GM12874 (cell line): Measurements from ENCODE around the gene GRK7.

Experiments used
- TF ChIP-seq, protein P1 (sequence below): IDR thresholded peaks from 2 replicates; pipeline ENCODE4 v1.5.1; 2011; ENCODE audit warnings: low read depth, mild to moderate bottlenecking, control low read depth, low read length, moderate library complexity; ENCODE audit not compliant: insufficient read depth

The GRK7 gene

DNA sequence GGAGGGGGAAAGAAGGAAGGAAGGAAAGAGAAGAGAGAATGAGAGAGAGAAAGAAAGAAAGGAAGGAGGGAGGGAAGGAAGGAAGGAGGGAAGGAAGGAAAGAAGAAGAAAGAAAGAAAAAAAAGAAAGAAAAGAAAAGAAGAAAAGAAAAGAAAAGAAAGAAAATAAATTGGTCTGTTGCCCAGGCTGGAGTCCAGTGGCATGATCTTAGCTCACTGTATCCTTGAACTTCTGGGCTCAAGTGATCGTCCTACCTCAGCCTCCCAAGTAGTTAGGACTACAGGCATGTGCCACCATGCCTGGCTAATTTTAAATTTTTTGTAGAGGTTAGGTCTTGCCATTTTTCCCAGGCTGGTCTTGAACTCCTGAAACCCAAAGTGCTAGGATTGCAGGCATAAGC lies 36.7 kb upstream of the GRK7 start:
- TF ChIP-seq, protein P1, sequence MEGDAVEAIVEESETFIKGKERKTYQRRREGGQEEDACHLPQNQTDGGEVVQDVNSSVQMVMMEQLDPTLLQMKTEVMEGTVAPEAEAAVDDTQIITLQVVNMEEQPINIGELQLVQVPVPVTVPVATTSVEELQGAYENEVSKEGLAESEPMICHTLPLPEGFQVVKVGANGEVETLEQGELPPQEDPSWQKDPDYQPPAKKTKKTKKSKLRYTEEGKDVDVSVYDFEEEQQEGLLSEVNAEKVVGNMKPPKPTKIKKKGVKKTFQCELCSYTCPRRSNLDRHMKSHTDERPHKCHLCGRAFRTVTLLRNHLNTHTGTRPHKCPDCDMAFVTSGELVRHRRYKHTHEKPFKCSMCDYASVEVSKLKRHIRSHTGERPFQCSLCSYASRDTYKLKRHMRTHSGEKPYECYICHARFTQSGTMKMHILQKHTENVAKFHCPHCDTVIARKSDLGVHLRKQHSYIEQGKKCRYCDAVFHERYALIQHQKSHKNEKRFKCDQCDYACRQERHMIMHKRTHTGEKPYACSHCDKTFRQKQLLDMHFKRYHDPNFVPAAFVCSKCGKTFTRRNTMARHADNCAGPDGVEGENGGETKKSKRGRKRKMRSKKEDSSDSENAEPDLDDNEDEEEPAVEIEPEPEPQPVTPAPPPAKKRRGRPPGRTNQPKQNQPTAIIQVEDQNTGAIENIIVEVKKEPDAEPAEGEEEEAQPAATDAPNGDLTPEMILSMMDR: no peak

- TF ChIP-seq, protein P1: no peak
Measured at GRCh38 chr3:141728355-141728892, 34.8 kb upstream of the GRK7 start.

DNA sequence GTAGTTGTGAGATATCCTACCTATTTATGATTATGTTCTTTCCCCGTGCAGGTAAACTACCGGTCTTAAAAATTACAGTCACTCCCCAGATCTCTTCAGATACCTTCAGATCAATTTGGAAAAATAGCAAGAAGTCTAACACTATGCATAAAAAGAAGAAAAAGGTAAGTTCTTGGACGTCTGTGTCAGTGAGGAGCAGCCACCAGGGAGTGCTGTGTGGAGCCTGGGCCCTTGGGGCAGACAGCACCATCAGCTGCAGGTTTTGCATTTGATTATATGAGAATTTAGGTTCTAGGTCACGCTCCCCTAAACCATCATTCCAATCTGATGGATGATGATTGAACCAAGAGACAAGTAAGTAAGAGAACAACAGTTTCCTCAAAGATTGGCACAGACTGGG lies 34.0 kb upstream of the GRK7 start:
- TF ChIP-seq, protein P1: no peak

DNA sequence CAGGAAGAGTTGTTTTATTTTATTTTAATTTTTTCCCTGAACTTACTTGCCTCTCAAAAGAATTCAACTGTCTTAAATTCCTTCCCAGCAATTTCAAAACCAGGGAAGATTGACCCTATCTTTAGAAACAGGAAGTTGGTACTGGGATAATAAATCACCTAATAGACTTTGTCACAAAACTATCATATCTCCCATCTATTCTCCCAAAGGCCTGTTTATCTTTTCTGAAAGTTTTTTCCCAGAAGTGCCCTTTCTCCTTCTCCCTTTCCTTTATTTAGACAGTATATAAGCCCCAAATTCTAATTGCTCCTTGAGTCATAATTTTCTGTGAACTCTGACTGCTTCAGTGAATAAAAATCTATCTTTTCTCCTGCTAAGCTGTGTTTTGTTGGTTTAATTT lies 28.0 kb upstream of the GRK7 start:
- TF ChIP-seq, protein P1: no peak

- TF ChIP-seq, protein P1: no peak
Measured at GRCh38 chr3:141735770-141736465, 27.3 kb upstream of the GRK7 start.

GRCh38 chr3:141737093-141737492 lies 26.1 kb upstream of the GRK7 start:
- TF ChIP-seq, protein P1: no peak

DNA sequence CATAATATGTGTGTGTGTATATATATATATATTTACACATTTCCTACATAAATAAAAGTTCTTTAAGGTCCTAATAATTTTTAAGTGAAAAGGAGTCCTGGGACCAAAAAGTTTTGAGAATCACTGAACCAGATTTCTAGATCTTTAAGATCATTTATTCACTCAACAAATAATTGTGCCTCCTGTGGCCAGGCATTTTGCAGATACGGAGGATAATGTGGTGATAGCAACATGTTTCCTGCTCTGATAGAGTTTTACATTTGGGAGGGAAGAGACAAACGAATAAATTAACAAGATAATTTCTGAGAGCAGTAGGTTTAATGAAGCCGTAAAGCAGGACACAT lies 25.6 kb upstream of the GRK7 start:
- TF ChIP-seq, protein P1: no peak
